22Rv1 (cell line): ENCODE measurements around the gene PLA2G4F.

ENCODE experiments used
- H3K27ac ChIP-seq: fragments of 450-650 bp; 2 replicates; pipeline ENCODE4 v1.5.1; 2017
- ZFX ChIP-seq: fragments of 450-650 bp; IDR thresholded peaks from 2 replicates; pipeline ENCODE4 v1.6.1; 2017; ENCODE audit warnings: antibody characterized with exemption, borderline replicate concordance
- TF ChIP-seq, protein P1 (sequence below): fragments of 450-650 bp; IDR thresholded peaks from 2 replicates; pipeline ENCODE4 v1.5.1; 2017; ENCODE audit warnings: mild to moderate bottlenecking

PLA2G4F gene

DNA sequence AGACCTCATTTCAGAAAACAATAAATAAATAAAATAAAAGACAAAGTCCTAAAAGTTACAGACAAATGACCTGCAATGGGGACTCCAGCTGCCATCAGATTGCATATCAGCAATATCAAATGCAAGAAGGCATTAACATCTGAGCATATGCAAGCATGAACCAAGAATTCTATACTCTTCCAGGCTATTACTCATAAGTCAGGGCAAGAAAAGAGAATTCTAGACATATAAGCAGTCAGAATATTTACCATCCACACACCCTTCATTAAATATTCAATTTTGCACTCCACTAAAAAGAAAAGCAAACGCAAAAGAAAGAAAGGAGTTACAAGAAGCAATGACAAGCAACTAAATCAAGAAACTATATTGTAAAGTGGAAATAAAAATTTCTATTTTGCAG is 21.1 kb downstream of the PLA2G4F start:
- TF ChIP-seq, protein P1, sequence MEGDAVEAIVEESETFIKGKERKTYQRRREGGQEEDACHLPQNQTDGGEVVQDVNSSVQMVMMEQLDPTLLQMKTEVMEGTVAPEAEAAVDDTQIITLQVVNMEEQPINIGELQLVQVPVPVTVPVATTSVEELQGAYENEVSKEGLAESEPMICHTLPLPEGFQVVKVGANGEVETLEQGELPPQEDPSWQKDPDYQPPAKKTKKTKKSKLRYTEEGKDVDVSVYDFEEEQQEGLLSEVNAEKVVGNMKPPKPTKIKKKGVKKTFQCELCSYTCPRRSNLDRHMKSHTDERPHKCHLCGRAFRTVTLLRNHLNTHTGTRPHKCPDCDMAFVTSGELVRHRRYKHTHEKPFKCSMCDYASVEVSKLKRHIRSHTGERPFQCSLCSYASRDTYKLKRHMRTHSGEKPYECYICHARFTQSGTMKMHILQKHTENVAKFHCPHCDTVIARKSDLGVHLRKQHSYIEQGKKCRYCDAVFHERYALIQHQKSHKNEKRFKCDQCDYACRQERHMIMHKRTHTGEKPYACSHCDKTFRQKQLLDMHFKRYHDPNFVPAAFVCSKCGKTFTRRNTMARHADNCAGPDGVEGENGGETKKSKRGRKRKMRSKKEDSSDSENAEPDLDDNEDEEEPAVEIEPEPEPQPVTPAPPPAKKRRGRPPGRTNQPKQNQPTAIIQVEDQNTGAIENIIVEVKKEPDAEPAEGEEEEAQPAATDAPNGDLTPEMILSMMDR, result no peak
- no peak for TF ChIP-seq ZFX
- H3K27ac ChIP-seq, result no peak overlapping the region

DNA sequence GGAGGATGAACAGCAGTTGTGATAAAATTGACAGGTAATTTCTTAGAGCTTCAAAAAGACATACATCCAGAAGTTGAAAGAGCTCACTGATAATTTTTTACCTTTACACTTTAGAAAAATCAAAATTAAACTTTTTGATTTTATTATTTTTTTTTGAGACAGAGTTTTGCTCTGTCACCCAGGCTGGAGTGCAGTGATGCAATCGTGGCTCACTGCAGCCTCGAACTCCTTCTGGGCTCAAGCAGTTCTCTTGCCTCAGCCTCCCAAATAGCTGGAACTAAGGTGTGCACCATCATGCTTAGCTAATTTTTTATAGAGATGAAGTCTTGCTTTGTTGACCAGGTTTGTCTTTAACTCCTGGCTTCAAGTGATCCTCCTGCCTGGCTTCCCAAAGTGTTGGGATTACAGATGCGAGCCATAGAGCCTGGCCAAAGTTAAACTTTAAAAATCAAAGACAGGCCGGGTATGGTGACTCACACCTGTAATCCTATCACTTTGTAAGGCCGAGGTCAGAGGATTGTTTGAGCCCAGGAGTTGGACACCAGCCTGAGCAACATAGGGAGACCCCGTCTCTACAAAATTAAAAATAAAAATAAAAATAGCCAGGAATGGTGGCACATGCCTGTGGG is 21.7 kb downstream of the PLA2G4F start:
- no peak overlapping the region for H3K27ac ChIP-seq
- TF ChIP-seq ZFX, result no peak
- TF ChIP-seq, protein P1, result no peak

DNA sequence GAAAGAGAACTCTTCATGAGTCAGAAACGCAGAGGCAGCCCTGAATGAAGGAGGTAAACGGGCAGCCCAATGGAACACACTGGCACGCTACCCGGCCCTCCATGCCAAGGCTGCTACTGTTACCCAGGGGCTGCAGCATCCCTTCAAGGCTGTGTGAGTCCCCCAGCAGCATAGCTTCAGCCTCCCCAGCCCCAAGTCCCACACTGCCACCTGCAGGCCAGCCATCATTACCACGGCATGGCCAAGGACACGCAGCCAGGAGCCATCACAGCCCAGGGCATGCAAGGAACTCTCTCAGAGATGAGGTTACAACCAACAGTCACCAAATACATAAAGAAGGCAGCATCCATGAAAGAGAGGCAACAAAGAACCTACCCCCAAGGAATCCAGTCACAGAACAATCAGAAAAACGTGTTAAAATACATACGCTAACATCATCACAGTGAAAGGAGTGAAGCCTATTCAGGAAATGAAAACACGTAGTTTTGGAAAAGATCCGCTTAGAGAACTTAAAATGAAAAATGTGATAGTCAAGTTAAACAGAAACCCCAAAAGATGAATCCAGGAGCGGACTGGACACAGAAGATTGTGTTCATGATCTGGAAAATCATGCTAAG is 22.4 kb downstream of the PLA2G4F start:
- H3K27ac ChIP-seq, result no peak overlapping the region
- no peak for TF ChIP-seq ZFX
- TF ChIP-seq, protein P1, result peak; percentile 93

DNA sequence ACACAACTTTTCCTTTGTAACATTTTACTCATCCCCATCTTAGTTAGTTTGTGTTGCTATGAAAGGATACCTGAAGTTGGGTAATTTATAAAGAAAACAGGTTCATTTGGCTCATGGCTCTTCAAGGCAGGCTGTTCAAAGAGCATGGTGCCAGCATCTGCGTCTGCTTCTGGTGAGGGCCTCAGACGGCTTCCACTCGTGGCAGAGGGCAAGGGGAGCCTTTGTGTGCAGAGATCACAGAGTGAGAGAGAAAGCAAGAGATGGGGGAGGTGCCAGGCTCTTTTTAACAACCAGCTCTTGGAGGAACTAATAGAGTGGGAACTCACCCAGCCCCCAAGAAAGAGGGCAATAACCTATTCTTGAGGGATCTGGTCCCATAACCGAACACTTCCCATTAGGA is 23.1 kb downstream of the PLA2G4F start:
- no peak for TF ChIP-seq ZFX
- TF ChIP-seq, protein P1, result no peak
- H3K27ac ChIP-seq, result no peak overlapping the region

DNA sequence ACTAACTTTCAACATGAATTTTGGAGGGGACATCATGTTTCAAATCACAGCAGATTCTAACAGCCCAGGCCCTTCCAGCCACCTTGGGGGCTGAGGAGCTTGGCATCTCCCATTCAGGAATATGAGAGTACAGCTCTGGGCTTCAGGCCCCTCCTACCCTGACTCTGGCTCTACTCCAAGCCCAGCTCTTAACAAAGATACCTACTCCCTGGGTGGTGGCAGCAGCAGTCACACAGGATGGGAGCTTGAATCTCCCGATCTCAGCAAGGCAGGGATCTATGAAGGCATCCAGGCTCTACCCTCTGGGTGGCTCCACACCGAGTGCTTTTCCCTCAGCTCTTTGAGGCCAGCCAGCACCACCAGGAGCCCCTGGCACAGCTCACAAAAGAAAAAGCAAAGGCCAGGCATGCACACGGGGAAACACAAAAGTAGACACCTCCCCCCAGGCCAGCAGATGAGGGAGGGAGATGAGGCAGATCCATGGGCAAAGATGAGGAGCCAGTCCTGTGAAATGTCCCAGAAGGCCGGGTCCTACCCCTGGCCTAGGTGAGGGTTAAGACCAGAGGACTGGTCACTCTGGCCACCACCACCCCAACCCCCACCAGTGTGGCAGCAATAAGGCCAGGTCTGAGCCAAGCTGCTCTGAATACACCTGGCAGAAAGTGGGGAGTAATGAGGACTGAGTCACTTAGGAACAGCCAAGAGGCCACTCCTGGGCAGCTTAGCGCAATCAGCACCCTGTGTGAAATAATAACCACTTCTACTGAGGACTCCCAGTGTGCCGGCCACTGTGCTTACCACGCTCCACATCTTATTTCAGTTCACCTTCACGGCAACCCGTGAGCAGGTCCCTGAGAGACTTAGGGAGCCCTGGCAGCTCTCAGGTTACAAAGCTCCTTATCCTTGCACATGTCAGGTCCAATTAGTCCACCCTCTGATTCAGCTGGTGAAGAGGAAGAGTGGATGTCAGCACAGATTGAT is 24.3 kb downstream of the PLA2G4F start:
- H3K27ac ChIP-seq, result no peak overlapping the region
- TF ChIP-seq, protein P1, result no peak

DNA sequence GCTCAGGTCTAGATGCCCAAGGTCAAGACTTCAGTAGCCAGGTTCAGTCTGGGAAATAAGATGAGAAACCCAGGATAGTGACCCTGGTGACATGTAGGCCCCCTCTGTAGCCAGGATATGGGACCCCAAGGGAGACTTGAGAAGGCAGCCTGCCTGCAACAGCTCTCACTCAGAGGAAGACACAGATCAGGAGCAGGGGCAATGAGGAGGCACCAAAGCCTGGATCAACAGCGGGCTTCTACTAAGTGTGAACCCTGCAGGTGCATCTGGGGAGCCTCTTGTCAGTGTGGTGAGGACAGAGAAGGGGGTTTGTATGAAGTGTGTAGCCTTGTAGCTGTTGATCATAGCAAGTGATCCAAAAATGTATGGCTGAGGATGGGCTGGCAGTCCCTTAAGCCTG is 25.4 kb downstream of the PLA2G4F start:
- H3K27ac ChIP-seq, result no peak overlapping the region
- TF ChIP-seq ZFX, result no peak
- TF ChIP-seq, protein P1, result no peak
